Measurements from ENCODE around the gene MYT1. TPM values are rescaled to one million over a fixed set of nuclear protein-coding genes. Genes with fewer than 3 reads are reported as not detected.

Gene MYT1
- total RNA-seq, 2 donors from 2014 or later, result 0.15 TPM; not detected in 1

DNA sequence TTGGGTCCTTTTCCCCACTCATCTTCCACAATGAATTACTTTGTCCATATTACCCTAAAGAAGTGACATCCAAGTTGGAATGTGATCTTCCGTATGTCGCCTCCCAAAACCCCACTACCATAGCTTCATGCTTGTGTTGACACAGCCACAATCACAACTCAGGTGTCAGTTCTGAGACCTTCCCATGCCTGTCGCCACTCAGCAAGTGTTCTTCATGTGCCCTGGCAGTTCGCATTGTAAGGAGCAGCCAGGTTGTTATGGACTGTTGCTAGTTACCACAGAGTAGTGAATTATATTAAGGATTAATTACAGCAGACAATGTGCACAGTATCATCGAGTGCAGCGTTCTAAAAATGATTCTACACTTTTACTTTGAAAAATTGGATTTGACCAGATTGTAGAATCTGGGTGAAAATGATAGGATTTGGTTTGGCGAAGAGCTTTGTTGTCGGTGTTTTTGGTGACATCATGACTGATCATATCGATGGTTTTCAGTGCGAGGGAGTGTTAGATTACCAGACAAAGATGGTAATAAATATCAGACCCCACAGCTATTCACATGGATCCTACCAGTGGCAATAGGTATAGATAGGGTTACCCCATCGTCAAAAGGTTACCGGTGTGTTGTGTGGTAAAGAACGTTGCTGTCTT is 93.0 kb downstream of the MYT1 start:
- Histone ChIP-seq H3K27ac (peak overlapping the region; percentile 95), H3K36me3 (no peaks in the 10 kb centered on the region), H3K27me3 (no peaks in the 10 kb centered on the region), H3K4me3 (peak overlapping the region; percentile 89 to 98), H3K9me3 (no peaks in the 10 kb centered on the region), H3K4me1 (peaks cover 6 to 61% of the 10 kb centered on the region in 2 donors)
- TF ChIP-seq CTCF (IDR thresholded peaks at IDR 0.05), result no peak
- DNase-seq (ENCODE audit: low spot score), result no peak

- Histone ChIP-seq H3K4me1 (peaks cover 6 to 71% of the 10 kb centered on the region in 2 donors), H3K36me3 (no peaks in the 10 kb centered on the region), H3K4me3 (no peak overlapping the region)
Observed at GRCh38 chr20:64258071-64258823, 94.0 kb downstream of the MYT1 start.

DNA sequence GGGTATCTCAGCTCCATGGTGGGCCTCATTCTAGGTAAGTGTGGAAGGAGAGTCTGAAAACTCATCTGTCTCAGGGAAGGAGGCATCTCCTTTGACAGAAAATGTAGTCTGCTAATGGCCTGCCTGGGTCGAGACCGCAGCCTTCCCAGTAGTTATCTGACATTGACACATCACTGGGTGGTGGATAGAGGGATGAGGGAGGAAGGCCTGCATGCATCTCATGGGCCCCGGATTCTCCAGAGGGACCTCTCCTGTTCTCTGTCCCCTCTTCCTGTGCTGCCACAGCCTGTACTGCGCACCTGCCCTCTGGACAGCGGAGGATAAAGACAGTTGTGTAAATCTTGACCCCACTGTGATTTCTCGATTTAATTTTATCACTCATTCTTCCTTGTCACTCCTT is 96.0 kb downstream of the MYT1 start:
- Histone ChIP-seq H3K27ac (peak overlapping the region; percentile 64 to 78), H3K4me3 (no peak overlapping the region), H3K27me3 (no peaks in the 10 kb centered on the region), H3K36me3 (no peaks in the 10 kb centered on the region), H3K4me1 (peaks cover 6 to 82% of the 10 kb centered on the region in 2 donors), H3K9me3 (no peaks in the 10 kb centered on the region)
- TF ChIP-seq CTCF (IDR thresholded peaks at IDR 0.05), result no peak
- DNase-seq (ENCODE audit: low spot score), result no peak

More at GRCh38 chr20:64258071-64258823, 94.0 kb downstream of the MYT1 start:
- no peaks in the 10 kb centered on the region for H3K9me3 ChIP-seq
- H3K27me3 ChIP-seq, result no peaks in the 10 kb centered on the region
- H3K27ac ChIP-seq, result peak overlapping the region in 1 of 2 donors; percentile 95
- TF ChIP-seq CTCF (IDR thresholded peaks at IDR 0.05), result no peak
- no peak for DNase-seq (ENCODE audit: low spot score)

DNA sequence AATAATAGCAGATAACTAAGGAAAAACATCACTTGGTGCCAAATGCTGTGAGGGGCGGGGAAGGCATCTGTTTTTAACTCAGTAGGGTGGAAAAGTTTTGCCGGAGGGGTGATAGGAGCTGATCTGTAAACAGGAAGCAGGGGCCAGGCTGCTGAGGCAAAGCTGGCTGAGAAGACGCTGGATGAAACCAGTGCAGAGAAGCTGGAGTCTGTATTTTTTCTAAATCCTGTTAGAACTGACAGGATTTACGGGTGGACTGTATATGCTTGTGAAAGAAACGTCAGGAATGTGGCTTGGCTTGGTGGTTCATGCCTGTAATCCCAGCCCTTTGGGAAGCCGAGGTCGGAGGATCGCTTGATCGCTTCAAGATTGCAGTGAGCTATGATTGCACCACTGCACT is 96.9 kb downstream of the MYT1 start:
- Histone ChIP-seq H3K4me3 (peak overlapping the region in 1 of 2 donors; percentile 21), H3K4me1 (peaks cover 6 to 89% of the 10 kb centered on the region in 2 donors), H3K27me3 (no peaks in the 10 kb centered on the region), H3K36me3 (no peaks in the 10 kb centered on the region), H3K27ac (peak overlapping the region; percentile 64 to 78), H3K9me3 (no peaks in the 10 kb centered on the region)
- no peak for DNase-seq (ENCODE audit: low spot score)
- TF ChIP-seq CTCF (IDR thresholded peaks at IDR 0.05), result no peak

GRCh38 chr20:64264091-64264490 is 99.8 kb downstream of the MYT1 start:
- Histone ChIP-seq H3K27ac (peak overlapping the region in 1 of 2 donors; percentile 78), H3K4me3 (no peak overlapping the region), H3K36me3 (no peaks in the 10 kb centered on the region), H3K4me1 (peaks cover 0 to 87% of the 10 kb centered on the region in 2 donors), H3K9me3 (no peaks in the 10 kb centered on the region), H3K27me3 (no peaks in the 10 kb centered on the region)
- DNase-seq (ENCODE audit: low spot score), result no peak
- no peak for TF ChIP-seq CTCF (IDR thresholded peaks at IDR 0.05)

Data from right atrium auricular region (tissue), 2 donors.